GM19099 (cell line): ENCODE data around the gene APIP.

Experiments used
- POLR2A ChIP-seq: IDR thresholded peaks from 3 replicates; pipeline ENCODE4 v1.6.1; 2011; ENCODE audit warnings: low read depth; ENCODE audit not compliant: insufficient read length; ENCODE audit errors: extremely low read depth

Gene APIP

DNA sequence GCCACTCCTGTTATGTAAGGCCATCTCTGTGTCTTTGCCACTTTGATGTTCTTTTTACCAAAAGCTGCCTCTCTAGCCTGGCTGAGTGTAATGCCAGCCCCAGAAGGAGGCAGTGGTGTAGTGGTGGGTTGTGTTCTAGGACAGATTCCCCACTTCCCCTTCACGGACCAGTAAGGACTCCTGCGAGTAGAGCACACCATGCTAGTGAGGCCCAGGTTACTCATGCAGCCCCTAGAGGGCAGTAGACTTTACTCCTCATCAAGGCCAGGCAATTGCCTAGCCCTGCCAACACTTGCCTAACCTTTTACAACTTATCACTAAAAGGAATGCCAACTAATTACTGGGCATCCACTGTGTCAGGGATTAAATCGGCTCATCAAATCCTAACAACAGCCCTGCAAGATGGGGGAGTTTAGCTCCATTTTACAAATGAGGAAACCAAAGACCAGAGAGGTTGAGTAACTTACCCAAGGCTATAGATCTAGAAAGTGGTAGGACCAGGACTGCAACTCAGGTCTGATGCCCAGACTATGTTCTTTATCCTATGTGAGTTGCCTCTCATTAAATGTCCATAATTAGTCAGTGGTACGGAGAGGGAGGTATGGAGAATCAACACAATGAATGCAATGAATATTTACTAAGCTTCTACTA, 75.3 kb downstream of the APIP start:
- no peak for TF ChIP-seq POLR2A

DNA sequence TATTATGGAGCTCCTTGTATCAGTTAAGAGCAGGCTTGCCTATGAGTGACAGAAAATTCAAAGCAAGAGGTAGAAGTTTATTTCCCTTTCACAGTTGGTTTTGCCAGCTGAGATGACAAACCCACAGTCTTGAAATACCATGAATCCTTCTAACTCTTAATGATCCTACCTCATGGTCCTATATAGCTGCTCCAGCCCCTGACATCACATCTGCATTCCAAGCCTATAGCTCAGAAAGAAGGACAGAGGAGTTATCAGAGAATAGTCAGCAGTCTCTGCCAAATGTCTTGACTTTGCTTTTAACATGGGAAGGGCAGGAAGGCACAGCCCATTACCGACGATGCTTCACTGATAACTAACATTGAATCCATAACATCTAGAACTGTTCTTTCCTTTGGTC, 76.2 kb downstream of the APIP start:
- no peak for TF ChIP-seq POLR2A

DNA sequence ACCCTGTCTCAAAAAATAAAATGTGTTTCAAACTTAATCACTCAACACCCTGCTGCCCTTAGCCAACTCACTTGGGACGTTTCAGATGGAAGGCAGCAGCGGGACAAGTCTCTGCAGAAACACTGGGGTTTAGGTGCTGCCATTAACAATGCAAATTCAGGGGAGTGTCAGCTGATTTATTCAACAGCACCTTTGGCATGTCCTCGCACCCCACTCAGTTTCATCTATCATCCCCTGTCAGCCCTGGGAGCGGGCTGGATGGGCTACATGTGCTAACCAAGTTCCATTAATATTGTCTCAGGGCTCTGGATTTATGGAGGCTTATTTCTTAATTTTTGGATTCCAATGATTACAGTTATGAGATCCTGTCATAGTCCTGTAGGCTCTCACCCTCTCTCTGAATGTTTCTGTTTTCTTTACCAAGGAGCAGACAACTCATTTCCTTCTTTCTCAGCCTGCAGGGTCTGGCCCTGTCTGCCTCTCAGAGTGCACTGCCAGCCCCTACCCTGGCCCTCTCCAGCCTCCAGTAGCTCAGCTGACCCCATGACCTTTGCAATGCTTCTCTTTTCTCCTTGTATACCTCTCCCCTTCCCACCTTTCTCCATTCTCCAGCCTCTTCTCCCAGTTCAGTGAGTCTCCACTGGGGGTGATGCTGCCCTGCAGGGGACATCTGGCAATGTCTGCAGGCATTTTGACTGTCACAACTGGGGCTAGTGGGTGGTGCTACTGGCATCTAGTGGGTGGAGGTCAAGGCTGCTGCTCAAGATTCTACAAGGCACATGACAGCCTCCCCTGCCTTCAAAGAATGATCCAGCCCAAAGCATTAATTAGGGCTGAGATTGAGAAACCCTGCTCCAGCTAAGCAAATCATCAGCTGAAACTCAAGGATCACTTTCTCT, 79.0 kb downstream of the APIP start:
- no peak for TF ChIP-seq POLR2A

DNA sequence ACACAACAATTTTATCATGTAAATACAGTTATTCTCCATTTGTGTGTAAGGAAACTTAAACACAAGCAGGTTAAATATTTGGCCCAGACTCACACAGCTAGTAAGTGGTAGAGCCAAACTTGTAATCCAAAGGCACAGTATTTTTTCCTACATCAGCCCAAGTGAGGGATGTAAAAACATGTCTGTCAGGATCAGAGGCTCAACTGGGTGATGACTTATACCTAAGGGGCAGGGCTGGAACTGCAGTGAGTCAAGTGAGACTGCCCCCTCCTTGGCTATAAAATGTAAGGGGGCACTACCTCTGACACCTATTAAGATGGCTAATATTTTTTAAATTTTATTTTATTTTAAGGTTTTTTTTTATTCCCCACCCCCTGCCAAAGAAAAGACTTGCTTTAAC, 82.6 kb downstream of the APIP start:
- TF ChIP-seq POLR2A: no peak
